SIG-M5 (cell line): ENCODE measurements around the gene HSPG2.
"Not testable (repeated sequence)": the region's sequence is repeated elsewhere in the genome, so short reads cannot be mapped to it uniquely, and the experiment has no call there.

Experiments used
- DNase-seq: peaks from one replicate; lab custom pipeline; 2025; lab: John Stamatoyannopoulos, UW

Gene HSPG2

DNA sequence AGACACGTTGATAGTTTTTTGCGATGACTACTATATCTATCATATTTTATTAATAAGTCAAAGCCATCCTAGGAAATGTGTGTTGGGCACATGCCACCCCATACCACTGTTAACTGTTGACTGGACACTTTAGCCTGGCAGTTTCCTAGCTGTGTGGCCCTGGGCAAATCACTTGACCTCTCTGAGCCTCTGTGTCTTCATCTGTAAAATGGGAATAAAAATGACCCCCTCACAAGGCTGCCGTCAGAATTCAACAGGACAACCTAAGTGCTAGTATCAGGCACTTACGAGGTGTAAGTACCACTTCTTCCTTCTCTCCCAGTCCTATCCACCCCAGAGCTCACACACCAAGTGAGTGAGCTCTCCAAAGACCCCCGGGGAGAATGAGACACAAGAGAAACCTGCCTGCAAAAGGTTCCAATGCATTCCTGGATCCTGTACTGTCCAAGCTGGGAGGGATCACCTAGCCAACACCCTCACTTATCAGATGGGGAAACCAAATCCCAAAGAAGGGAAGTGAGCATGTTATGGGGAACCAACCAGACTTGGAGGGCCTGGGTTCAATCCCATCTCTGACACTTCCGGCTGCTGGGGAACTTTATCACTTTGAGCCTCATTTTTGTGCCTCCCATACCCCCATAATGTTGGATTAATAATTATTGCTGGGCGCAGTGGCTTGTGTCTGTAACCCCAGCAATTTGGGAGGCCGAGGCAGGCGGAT, 24.9 kb downstream of the HSPG2 start:
- no peak for DNase-seq

DNA sequence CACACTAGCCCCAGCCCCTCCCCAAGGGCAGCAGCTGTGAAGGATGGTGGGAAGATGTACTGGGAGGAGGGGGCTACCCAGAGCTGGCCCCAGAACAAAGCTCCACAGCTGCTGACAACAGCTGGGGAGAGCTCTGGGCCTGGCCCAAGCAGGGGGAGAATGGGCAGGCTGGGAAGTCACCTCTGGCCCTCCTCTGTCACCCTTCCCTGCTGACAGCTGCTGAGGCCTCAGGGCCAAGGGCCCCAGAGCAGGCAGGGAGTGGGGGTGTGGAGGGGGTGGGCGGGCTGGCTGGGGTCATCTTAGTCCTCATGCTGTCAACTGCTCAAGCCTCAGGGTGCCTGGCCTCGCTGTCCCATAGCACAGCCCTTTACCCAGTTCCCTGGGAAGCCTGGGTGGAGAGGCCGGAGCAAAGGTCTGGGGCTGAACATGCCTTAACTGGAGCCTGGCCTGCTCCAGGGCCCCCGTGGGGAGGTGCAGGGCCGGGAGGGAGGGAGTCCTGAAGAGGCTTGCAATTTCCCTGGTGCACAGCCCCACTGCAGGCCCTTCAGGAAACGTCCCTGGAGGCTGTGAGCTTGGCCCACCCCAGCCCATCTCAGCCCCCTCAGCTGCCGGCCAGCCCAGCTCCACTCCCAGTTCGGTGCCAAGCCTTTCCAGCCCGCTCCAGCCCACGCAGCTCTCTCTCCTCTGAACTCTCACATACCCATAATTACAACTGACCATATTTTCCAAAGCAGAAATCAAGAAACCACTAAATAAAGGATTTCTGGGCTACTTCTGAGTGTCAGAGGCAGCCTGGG, 25.7 kb downstream of the HSPG2 start:
- no peak for DNase-seq

DNA sequence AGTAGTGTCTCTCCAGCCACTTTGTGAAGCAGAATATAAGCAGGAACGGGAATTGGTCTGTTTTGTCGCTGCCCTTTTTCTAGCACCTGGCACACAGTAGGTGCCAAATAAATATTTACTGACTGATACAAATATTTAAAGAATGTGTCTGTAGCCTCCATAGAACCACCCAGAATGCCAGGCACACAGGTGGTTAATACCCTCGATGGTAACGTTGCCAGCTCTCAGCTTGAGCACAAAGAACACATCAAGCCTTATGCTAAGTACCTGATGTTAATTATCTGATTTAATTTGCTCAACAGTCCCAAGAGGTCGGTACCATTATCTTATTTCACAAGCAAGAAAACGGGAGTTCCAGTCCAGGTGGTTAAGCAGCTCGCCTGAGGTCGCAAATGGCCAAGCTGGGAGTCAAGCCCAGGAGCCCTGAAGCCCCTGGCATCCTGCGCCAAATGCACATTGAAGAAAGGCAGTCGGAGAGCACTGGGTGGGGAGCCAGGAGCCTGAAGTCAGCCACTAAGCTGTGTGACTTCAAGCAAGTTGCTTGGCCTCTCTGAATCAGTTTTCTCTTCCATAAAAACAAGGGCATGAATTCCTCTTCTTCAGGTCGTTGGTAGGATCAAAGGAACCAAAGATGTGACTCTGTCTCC, 26.4 kb downstream of the HSPG2 start:
- no peak for DNase-seq

DNA sequence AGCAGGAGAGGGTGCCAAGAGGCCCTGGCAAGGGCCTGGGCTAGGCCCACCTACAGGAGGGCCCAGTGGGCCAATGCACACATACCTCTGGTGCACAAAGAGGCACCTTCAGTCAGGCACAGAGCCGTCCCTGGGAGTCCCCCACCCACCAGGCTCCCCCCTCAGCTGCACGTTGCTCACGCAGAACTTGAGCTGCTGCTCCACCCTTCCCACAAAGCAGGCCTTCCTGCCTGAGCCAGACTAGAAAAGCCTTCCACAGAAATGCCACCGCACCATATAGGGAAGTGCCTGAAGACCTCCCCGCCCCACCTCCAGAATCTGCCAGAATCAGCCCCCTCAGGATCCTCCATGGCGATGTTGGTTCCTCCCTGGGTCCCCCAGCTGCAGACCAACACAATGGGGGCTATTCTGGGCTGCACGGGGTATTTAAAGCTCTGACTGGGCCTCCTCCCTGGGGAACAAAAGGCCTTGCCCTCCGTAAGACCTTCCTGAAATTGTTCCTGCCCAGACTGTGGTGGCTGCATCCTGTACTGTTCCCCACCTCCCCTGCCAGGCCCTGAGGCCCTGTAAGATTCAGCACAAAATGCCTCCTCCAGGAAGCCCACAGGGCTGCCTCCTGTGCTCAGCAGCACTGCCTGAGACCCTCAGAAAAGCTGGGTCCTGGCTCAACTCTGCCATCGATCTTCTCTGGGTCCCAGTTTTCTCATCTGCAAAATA, 27.2 kb downstream of the HSPG2 start:
- no peak for DNase-seq

DNA sequence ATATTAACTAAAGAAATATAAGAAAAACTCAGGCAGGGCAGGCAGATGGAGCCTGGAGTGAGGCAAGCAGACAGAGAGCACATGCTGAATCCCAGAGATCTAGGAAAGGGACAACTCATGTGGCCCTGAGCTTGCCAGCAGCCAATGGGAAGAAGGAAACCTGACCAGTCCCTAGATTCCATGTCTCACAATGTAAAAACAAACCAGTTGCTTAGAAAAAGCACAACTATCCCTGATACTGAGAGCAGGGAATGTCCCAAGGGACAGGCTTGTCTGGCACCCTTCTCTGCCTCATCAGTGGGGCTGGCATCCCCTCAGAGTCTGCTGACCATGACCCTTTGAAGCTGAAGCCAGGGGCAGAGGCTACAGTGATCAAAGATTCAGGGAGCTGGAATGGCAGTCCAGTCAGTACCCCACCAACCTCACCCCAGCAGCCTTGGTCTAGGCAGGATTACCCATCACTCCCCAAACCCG, 27.8 kb downstream of the HSPG2 start:
- no peak for DNase-seq

DNA sequence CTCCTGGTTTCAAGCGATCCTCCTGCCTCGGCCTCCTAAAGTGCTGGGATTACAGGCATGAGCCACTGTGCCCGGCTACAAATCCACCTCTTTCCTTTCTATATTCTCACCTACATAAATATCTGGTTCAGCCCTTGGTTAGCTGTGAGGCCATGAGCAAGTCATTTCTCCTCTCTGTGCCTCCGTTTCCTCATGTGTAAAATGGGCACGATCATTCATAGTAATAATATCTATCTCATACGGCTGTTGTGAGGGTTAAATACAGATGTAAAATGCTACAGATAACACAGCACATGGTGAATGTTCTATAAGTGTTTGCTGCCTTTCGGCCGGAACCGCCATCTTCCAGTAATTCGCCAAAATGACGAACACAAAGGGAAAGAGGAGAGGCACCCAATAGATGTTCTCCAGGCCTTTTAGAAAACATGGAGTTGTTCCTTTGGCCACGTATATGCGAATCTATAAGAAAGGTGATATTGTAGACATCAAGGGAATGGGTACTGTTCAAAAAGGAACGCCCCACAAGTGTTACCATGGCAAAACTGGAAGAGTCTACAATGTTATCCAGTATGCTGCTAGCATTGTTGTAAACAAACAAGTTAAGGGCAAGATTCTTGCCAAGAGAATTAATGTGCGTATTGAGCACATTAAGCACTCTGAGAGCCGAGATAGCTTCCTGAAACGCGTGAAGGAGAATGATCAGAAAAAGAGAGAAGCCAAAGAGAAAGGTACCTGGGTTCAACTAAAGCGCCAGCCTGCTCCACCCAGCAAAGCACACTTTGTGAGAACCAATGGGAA, 29.2 kb downstream of the HSPG2 start:
- DNase-seq = not testable (repeated sequence)

DNA sequence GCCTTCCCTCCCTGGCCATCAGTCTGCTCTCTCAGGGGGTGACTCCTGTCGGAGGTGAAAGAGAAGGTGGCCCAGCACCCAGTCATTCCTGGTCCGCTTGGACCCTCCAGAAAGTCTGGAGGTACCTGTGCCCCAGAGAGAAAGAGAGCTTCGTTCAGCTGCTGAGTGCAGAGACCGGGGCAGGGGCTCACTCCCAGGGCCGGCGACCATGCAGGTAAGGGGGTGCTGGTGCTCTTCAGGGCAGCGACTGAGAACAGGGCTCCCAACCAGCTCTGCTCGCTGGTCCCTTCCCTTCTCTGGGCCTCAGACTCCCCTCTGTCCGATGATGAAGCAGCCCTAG, 30.1 kb downstream of the HSPG2 start:
- DNase-seq = no peak

DNA sequence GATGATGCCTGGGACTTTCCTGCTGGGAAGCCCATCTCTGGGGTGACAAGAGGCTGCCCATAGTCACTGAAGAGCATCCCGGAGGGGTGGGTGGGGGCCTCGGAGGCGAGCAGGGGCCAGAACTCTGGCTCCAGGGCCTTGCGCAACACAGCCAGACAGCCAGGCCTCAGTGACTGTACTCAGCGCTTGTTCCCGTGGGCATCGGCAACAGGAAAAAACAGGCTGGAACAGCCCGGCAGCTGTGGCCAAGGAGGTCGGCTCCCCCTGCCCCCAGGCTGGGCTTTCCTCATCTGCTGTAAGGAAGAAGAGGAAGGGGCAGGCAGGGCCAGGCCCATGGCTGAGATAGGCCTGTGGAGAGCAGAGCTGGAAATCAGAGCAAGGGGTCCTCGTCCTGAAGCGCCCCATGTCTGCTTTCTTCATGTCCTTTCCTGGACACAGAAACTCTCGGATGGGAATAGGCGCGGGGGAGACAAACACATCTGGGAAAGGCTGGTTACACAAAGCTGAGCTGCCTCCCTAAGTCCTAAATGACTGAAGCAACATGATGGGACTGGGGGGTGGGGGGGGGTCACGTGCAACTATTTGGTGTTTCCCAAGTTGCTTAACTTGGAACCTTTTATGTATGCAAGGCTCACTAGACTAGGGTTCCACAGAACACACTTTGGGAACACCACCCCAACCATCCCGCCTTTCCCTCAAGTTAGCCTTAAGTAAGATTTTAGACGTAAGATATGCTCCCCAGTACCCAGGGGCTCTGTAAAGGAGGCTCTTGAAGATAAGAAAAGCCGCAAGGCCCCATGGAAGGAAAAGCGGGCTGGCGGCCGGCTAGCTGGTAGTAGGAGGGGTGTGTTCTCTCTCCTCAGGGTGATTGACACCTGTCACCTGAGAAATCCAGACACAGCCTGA, 30.7 kb downstream of the HSPG2 start:
- DNase-seq = no peak

DNA sequence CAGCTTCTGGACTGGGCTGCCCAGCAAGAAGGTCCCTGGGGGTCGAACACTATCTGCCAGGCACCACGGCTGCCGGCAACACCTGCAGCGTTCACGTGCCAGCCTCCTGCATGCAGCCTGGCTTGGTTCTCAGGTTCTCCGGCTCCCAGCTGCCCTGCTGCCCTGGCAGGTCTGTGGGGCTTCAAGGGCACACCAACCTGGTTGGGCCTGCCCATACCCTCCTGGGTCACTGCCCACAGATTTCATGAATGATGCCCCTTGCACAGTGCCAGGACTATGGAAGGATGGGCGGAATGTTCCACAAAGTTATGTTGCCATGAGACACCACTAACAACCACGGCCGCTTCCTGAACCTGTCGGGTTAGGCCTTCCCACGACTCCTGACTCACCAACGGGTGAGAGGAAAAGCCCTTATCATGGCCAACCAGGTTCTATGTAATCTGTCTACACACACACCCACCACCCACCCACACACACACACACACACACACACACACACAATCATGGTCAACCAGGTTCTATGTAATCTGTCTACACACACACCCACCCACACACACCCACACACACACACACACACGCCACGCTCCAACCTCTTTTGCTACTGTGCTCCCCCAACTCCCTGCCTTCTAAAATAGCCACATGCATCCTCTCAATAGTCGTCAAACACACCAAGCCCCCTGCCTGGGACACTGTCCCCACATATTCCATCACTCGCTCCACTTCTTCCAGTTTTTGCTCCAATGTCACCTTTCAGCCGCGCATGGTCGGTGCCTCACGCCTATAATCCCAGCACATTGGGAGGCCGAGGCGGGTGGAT, 32.2 kb downstream of the HSPG2 start:
- DNase-seq = no peak

DNA sequence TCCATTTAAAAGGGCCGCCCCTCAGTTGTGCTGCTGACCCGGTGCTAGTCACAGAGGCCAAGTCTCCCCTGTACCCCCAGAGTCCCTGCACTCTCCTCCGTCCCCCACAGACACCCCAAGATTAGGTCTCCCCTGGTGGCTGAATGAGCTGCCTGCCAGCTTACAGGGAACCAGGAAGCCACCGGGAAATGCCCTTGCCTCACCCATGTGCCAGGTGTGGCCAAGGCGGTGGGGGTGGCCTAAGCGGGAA, 32.7 kb downstream of the HSPG2 start:
- DNase-seq = no peak

DNA sequence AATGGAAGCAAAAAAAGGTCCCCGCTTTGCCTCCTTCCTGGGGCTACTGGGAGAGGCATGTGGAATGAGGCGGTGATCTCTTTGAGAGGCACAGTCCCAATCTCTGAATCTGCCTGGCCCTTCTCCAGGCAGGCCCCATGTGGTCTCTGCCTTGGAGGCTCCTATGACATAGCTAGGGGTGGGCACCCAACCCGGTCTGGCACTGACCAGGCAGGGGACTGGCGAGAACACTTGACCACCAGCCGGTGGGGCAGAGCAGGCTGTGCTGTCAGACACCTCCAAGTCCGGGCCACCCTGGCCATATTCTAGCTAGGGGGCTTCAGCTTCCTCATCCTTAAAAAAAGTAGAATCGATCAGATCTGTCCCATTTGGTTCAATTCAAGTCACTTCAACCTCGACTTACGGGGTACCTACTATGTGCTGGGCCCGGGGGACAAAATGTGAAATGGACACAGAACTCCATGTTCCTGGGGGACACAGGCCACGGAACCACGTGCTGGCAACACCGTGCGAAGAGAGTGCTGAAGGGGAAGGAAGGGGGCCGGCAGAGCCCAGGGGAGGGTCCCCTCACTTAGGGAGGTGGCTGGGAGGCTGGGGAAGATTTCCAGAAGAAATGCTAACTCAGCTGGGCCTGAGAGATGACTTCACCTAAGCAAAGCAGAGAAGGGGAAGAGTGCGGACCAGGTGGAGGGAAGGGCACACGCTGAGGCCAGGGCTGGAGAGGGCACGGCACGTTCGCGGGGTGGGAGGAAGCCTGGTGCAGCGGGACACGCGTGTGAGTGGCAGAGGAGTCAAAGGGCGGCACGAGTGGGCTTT, 33.3 kb downstream of the HSPG2 start:
- no peak for DNase-seq

DNA sequence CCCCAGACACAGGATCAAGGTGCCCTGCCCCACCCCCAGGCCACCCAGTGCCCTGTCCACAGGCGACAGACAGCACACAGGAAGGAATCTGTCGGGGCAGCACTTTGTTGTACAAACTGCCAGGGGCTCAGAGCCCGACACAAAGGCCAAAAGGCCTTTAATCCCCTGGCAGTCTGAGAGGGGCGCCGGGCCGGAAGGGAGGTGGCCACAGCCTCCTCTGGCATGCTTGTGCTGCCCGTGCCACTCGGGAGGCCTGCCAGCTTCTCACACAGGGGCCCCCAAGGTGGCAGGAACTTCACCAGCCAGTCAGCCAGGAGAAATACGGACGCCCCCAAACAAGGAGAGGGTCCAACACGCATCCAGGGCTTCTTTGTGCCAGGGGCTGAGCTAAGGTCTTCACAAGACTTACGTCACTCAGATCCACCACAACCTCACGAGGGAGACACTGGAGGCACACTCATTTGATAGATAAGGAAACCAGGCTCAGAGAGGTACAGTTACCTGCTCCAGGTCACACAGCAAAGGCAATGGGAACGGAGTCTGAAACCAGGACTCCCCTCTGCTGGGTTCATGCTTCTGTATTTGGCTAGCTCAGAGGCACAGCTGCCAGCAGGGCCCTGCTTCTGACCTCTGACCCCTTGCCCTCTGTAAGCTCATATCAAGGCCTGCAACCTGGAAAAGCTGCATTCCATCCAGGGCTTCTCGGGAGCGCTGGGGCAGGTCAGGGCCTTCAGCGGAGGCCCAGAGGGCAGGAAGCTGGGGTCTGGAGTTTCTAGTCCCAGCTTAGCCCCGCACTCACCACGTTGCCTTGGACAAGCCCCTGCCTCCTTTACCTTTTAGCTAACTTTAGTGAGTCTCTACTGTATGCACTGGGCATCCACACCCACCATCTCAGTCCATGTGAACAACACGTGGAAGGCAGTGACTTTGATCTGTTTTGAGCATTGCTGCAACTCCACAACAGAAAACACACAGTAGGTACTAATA, 34.8 kb downstream of the HSPG2 start:
- no peak for DNase-seq

DNA sequence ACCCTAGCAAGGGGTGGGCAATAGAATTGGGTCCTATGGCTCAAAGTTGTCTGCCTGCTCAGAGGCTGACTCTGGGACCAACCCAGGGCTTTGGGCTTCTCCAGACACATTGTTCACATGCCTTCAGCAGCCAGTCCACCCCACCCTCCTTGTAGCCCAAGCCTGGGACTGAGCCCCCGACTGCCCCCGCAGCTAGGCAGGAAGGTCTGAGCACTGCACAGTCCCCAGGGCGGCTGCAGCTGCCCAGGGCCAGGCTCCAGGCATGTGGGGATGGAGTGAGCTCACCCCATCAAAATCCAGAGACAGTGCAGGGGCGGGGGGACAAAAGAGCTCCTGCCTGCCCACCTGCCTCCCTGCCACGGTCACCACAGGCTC, 35.6 kb downstream of the HSPG2 start:
- DNase-seq = no peak

DNA sequence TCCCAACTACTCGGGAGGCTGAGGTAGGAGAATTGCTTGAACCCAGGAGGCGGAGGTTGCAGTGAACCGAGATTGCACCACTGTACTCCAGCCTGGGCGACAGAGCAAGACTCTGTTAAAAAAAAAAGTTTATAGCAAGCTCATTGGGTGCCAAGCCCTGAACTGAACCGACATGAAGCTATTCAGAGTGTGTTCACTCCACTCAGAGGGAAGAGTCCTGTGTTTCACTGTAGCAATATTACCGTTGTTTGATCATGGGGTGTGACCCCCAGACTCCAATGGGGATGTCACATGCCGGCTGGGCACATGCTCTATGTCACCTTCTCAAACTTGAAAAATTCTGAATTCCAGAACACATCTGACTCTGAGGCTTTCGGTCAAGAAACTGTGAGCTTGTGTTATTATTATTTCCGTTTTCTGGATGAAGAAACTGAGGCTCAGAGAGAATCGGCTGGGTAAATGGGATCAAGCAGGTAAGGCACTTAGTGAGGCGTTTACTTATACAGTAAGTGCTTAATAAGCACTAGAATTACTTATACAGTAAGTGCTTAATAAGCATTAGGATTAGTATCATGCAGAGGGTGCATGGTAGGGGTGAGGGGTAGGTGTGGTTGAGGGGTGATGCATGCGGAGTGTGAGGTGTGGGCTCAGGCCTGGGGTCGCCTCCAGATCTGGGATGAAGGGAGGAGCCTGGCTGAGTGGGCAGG, 36.2 kb downstream of the HSPG2 start:
- no peak for DNase-seq

DNA sequence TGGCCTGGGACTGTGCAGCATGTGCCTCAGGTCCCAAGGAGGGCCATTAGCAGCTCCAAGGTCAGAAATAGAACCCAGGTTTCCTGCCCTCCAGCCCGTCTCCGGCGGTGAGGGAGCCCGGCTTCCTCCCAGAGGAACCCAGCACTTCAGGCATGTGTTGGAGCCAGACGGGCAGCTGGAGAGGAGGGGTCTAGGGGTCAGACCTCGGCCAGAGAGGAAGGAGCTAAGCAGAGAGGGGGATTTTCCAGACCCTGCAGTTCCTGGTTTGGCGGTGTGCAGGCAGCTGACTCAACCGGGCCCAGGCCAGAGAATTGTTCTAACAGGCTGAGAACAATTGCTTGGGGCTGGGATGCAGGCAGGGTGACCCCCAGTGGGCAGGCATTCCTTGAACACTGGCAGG, 37.1 kb downstream of the HSPG2 start:
- DNase-seq = no peak

DNA sequence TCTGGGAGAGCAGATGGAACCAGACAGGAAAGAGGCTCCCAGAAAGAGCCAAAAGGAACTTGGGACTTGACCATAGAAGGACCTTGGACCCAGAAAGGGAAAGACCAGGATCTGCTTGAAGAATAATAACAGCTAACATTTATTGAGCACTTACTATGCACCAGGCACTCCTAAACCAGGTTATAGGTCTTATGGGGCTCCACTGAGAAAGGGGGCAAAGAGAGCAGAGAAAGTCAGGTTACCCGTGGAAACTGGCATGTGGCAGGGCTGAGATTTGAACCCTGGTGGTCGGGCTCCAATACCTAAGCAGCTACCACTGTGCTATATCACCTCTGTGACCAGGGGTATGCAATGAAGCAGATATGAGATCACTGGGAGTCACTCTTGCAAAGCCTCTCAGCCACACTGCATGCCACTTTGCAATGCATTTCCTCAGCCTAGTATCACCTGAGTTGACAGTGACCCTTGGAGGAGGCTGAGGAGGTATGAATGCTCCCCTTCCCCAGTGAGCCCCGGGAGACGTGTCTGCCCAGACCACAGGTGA, 37.8 kb downstream of the HSPG2 start:
- DNase-seq = no peak
